ENCODE results near the gene FBXO38.

Gene FBXO38

GRCh38 chr5:148387325-148387724 is 3.6 kb downstream of the FBXO38 start:
- no peak for DNase-seq

- DNase-seq, result no peak
Observed at GRCh38 chr5:148388696-148389095, 4.9 kb downstream of the FBXO38 start.

DNA sequence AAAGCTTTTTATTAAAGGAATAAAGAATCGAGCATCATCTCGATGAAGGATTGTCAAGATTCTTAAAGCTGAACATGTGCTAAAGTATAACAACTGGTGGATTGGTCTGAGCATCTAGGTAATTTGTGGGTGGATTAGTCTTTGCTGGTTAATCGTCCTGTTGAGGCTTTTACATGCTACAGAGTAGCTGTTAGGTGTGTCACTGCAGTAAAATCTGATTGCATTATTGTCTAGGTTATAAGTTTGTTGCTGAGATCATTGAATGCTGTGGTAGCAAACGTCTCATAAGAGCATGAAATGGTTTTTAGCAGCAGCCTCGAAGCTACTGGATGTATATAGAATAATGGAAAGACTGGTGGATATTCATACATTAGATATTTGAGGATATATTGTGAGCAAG is 7.2 kb downstream of the FBXO38 start:
- no peak for DNase-seq

DNA sequence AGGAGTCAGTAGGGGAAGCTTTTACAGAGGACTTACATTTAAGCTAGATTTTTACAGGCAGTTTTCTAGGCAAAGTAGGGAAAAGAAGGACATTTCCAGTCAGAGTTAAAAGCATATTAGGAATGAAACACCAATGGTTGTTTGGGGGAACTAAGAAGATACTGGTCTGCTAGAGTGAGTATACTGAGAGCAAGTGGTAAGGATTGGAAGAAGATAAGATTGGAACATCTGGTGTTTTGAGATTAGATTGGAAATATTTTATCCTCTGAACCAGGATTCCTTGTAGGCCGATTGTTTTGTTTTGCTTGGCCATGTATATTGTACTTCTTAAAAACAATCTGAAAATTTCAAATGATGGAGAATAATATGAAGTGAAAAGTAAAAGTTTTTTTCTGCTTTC is 7.7 kb downstream of the FBXO38 start:
- no peak for DNase-seq

GRCh38 chr5:148393390-148393741 is 9.6 kb downstream of the FBXO38 start:
- no peak for DNase-seq

GRCh38 chr5:148394587-148395019 is 10.8 kb downstream of the FBXO38 start:
- no peak for DNase-seq

DNA sequence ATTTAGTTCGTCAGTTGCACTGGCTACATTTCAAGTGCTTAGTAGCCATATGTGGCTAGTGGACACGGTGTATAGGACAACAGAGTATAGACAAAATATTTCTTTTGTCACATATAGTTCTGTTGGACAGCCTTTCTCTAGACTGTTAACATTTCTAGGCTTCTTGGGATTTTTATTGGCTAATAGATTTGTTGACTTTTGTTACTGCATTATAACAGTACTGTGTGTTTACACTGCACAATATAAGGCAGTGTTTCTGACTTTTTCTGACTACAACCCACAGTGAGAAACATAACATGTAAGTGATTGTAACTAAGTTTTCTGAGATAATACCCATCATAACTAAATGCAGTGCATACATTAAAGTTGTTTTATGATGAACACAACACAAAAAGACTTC is 11.3 kb downstream of the FBXO38 start:
- no peak for DNase-seq

DNA sequence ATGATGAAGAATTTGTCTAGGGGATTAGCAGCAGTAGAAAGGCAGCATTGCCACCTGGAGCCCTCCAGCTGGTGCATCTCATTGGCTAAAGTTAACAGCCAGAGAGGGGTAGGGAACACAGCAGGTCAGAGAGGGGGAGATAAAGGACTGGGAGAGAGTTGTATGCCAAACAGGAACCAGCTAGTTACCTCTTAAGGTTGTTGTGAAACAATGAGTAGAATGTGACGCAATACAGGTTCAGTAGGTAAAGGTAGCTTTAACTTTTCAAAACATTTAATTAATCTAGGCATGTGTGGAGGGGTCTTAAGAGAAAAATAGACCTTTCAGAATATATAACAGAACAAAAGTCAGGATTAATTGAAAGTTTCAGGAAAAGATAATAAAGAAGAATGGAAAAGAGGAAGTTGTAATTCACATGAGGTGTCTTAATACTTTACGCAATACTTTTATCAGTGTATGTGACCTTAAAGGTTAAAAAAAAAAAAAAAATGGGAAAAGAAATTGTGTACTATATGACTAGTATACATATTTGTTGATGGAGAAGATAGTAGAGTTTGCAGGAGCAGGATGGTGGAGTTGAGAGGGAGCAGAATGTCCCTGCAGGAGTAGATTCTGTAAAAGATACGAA is 14.3 kb downstream of the FBXO38 start:
- DNase-seq, result no peak

- DNase-seq, result no peak
Observed at GRCh38 chr5:148398698-148399121, 15.0 kb downstream of the FBXO38 start.

DNA sequence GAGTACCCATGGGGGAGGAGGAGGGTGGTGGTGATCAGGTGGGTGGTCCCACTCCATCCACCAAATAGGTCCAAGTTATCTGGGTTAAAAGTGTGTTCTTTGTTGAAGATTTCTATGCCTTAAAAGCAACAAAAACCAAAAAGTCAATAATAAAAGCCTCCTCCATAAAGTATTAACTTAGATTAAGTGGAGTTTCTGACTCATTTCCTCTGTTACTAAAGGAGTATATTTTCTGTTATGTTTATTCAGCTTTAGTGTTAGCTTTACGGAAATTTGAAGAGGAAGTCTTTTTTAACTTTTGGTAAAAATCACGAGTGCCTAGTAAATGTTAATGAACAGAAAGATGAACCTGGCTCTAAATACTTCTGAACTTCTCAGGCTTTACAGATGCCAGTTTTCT is 17.8 kb downstream of the FBXO38 start:
- DNase-seq, result no peak

DNA sequence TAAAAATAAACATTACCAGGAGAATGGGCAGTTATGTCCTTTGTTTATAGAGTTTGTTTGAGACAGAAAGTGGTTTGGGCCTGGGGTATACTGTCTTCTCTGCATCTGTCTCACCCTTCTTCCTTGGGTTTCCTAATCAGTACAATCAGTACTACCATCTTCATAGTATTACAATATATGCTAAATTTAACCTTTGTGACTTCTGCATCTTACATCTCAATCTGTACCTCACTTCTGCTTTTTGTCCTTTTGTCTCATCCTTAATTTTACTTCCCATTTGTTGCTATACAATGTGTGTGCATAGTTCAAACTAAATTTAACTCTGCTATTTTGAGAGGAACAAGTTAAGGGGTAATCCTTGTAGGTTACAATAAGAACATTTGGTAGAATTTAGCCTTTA is 19.6 kb downstream of the FBXO38 start:
- DNase-seq, result no peak

DNA sequence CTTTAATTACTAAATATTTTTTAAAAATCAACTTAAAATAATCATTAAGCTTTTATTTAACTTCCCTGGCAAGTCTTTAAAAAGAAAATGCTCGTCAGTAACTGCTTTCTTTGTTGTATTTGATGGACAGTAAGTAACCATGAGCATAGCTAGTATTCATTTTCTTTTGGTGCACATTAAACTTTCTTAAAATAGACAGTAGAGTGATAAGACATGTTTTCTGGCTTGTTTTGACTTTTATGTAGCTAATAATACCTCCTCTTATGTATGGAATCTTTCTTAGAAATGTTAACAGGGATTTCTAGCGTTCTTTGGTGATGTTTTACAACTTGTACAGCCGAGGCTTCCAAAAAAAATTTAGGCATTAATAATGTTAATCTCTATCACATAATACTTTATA is 22.6 kb downstream of the FBXO38 start:
- DNase-seq, result no peak

DNA sequence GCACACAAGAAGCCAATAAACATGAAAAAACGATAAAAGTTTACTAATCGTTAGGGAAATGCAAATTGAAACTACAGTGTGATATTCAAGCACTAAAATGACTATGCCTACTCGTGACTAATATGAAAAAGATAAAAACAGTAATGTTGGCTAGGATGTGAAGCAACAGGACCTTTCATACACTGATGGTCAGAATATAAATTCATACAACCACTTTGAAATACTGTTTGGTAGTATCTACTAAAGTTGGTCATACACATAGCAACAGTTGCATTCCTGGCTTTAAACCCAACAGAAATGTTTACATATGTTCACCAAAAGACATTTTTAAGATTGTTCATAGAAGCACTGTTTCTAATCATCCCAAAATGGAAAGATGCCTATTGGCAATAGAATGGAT is 24.3 kb downstream of the FBXO38 start:
- no peak for DNase-seq

- DNase-seq, result no peak
Observed at GRCh38 chr5:148412124-148412523, 28.4 kb downstream of the FBXO38 start.

DNA sequence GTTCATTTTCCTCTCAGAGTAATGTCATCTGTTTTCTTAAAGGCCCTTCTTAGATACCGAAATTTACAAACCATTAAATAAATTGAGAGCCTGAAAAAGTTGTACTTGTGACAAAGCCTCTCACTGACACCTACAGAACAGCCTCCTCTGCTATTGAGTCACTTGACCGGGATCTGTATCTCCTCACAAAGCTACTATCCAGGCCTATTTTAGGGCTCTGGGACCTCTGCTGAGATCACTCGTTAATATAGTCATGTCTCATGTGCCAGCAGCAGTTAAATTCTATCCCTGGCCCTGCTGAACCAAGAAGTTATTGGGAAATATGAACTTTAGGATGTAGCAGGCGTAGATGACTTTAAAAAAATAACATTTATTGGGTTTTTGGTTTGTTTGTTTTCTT is 31.1 kb downstream of the FBXO38 start:
- no peak for DNase-seq

DNA sequence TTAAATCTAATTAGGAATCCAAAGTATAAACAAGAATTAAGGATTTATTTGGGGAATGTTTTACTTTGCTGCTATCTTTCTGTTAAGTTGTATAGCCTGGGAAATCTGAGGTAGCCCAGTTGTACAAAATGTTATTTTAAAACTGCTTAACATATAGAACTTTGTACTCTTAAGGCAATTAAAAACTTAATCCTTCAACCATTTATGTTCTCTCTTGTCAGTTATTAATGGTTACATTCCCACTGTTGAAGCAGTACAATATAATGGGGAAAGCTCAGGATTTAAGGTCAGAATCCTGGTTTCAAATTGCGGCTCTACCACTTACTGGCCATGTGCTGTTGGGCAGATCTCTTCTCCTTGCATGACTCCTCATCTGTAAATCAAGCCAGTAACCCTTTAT is 32.7 kb downstream of the FBXO38 start:
- DNase-seq, result no peak

GRCh38 chr5:148416921-148417320 is 33.2 kb downstream of the FBXO38 start:
- DNase-seq, result no peak

DNA sequence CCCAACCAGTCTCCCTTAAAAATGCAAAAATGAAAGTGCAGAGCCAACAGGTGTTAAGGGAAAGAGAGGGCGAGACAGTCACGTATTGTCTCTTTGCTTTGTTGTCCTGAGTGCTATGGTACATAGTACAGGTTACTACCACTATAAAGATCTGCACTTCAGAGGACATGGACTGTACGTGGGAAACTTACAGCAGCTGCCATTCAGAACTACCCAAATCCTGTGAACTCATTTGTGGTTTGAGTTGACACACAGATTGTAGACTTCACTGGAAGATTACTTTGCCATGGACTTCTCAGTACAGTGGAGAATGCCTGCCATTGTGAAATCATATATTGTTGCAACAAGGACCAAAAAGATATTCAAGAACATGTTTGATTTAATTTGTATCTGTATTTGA is 34.8 kb downstream of the FBXO38 start:
- DNase-seq, result no peak

- DNase-seq, result no peak
Observed at GRCh38 chr5:148421661-148422060, 37.9 kb downstream of the FBXO38 start.

GRCh38 chr5:148425808-148426207 is 42.0 kb downstream of the FBXO38 start:
- DNase-seq, result no peak

GRCh38 chr5:148426514-148426913 is 42.8 kb downstream of the FBXO38 start:
- DNase-seq, result no peak

DNA sequence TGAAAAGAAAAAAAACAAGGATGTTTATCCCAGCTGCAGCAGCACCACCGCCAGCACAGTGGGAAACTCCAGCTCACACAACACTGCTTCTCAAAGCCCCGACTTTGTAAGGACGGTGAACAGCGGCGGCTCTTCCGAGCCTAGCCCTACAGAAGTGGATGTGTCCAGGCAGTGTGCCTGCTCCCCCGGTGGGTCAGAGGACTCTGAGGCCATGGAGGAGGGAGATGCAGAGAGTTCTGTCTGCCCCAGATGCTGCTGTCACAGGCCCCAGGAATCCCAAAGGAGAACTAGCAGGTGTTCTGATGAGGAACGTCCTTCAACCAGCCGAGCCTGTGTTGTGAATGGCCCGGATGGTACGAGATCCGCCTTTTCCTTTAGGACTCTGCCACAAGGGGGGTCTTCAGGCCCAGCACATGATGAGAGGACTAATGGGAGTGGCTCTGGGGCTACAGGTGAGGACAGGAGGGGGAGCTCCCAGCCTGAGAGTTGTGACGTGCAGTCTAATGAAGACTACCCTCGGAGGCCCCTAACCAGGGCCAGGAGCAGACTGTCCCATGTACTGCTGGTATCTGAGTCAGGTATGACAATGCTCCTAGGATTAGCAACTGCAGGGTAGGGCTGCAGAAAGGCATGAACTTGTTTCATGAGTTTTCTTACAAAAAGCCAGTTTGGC is 43.7 kb downstream of the FBXO38 start:
- DNase-seq, result no peak

- DNase-seq, result no peak
Observed at GRCh38 chr5:148428848-148429247, 45.1 kb downstream of the FBXO38 start.

- no peak for DNase-seq
Observed at GRCh38 chr5:148433826-148434225, 50.1 kb downstream of the FBXO38 start.

DNA sequence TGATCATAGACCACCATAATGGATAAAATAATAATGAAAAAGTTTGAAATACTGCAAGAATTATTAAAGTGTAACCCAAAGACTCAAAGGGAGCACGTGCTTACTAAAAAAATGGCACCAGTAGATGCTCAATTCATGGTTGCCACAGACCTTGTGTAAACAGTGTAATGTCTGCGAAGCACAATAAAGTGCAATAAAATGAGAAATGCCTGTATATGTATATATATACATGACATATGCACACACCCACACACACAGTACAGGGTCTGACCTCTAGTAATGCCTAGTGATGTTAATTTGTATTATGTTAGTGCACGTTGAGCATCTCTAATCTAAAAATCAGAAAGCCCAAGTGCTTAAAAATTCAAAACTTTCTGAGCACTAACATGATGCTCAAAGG is 52.3 kb downstream of the FBXO38 start:
- DNase-seq, result no peak

Measured in activated T-cell treated with anti-CD3 and anti-CD28 coated beads, Interleukin-2, amount 50 U/mL, for 48 hours (primary cell).